GM12892 (cell line): Measurements from ENCODE around the gene C2CD3.

Experiments used
- POLR2A ChIP-seq: IDR thresholded peaks from 2 replicates; pipeline ENCODE4 v1.6.1; 2011; ENCODE audit warnings: low read depth, low read length, control low read depth
- POLR2AphosphoS5 ChIP-seq: IDR thresholded peaks from 2 replicates; pipeline ENCODE4 v1.6.1; 2011; ENCODE audit warnings: low read depth, low read length, control low read depth
- TAF1 ChIP-seq: IDR thresholded peaks from 2 replicates; pipeline ENCODE4 v1.6.1; 2011; ENCODE audit warnings: low read depth, mild to moderate bottlenecking, control low read depth, low read length, borderline replicate concordance

- TF ChIP-seq POLR2AphosphoS5 (no peak), POLR2A (no peak), TAF1 (no peak)
Measured at GRCh38 chr11:74171997-74172396, 1.2 kb upstream of the C2CD3 start.
